ENCODE measurements around the gene TNS4.

The TNS4 gene

DNA sequence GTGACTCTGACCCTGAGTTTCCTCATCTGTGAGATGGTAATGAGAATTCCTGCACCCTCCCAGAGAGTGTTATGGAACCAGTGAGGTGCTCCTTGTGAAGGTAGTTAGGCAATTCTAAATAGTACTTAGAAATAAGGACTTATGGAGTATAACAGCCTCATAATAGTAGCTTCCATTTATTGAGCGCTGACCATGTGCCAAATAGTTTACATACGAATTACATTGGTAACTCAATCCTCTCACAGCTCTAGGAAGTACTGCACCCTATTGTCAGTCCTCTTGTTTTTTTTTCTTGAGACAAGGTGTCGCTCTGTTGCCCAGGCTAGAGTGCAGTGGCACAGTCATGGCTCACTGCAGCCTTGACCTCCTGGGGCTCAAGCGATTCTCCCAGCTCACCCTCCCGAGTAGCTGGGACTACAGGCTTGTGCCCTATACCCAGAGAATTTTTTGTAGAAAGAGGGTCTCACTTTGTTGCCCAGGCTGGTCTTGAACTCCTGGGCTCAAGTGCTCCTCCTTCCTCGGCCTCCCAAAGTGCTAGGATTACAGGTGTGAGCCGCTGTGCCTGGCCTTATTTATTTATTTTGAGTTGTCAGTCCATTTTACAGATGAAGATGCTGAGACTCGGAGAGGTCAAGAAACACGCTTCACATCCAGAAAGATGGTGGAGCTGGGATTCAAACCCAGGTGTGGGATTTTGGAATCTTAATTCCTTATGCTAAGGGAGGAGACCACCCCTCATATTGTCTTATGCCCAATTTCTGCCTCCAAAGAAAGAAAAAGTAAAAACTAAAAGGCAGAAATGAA, 2.9 kb downstream of the TNS4 start:
- no peak for TF ChIP-seq EGR1 (IDR thresholded peaks at IDR 0.05)
- TF ChIP-seq TEAD4 (IDR thresholded peaks at IDR 0.05), result no peak; the same call in 1 of the 2 replicates
- TF ChIP-seq TCF12 (IDR thresholded peaks at IDR 0.05; ENCODE audit: low read depth), result peak; percentile 87
- no peak for TF ChIP-seq CREB1 (IDR thresholded peaks at IDR 0.05; ENCODE audit: low read depth)
- peak; percentile 33; the same call in 1 of the 2 replicates for TF ChIP-seq RAD21 (IDR thresholded peaks at IDR 0.05; ENCODE audit: low read depth)
- no peak for TF ChIP-seq ZBTB7A (IDR thresholded peaks at IDR 0.05; ENCODE audit: low read depth)
- peak; percentile 72 for TF ChIP-seq NFIC (IDR thresholded peaks at IDR 0.05)
- peak; percentile 56; the same call in 1 of the 2 replicates for TF ChIP-seq FOXM1 (IDR thresholded peaks at IDR 0.05; ENCODE audit: borderline replicate concordance, low read depth)
- TF ChIP-seq, protein P1, sequence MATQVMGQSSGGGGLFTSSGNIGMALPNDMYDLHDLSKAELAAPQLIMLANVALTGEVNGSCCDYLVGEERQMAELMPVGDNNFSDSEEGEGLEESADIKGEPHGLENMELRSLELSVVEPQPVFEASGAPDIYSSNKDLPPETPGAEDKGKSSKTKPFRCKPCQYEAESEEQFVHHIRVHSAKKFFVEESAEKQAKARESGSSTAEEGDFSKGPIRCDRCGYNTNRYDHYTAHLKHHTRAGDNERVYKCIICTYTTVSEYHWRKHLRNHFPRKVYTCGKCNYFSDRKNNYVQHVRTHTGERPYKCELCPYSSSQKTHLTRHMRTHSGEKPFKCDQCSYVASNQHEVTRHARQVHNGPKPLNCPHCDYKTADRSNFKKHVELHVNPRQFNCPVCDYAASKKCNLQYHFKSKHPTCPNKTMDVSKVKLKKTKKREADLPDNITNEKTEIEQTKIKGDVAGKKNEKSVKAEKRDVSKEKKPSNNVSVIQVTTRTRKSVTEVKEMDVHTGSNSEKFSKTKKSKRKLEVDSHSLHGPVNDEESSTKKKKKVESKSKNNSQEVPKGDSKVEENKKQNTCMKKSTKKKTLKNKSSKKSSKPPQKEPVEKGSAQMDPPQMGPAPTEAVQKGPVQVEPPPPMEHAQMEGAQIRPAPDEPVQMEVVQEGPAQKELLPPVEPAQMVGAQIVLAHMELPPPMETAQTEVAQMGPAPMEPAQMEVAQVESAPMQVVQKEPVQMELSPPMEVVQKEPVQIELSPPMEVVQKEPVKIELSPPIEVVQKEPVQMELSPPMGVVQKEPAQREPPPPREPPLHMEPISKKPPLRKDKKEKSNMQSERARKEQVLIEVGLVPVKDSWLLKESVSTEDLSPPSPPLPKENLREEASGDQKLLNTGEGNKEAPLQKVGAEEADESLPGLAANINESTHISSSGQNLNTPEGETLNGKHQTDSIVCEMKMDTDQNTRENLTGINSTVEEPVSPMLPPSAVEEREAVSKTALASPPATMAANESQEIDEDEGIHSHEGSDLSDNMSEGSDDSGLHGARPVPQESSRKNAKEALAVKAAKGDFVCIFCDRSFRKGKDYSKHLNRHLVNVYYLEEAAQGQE (IDR thresholded peaks at IDR 0.05; ENCODE audit: low read depth), result no peak
- peak; percentile 74; the same call in 1 of the 2 replicates for TF ChIP-seq EP300 (IDR thresholded peaks at IDR 0.05; ENCODE audit: borderline replicate concordance)
- no peak for TF ChIP-seq YY1 (IDR thresholded peaks at IDR 0.05; ENCODE audit: low read depth)
- TF ChIP-seq, protein P2, sequence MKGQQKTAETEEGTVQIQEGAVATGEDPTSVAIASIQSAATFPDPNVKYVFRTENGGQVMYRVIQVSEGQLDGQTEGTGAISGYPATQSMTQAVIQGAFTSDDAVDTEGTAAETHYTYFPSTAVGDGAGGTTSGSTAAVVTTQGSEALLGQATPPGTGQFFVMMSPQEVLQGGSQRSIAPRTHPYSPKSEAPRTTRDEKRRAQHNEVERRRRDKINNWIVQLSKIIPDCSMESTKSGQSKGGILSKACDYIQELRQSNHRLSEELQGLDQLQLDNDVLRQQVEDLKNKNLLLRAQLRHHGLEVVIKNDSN (IDR thresholded peaks at IDR 0.05), result 0 out of 2 replicates have a peak, but pooled peaks have one; percentile 8
- peak; percentile 32; the same call in 1 of the 2 replicates for TF ChIP-seq MAX (IDR thresholded peaks at IDR 0.05)
- TF ChIP-seq TAF1 (IDR thresholded peaks at IDR 0.05; ENCODE audit: low read depth), result no peak
- peak; percentile 72; the same call in 1 of the 2 replicates for TF ChIP-seq CEBPB (IDR thresholded peaks at IDR 0.05)

DNA sequence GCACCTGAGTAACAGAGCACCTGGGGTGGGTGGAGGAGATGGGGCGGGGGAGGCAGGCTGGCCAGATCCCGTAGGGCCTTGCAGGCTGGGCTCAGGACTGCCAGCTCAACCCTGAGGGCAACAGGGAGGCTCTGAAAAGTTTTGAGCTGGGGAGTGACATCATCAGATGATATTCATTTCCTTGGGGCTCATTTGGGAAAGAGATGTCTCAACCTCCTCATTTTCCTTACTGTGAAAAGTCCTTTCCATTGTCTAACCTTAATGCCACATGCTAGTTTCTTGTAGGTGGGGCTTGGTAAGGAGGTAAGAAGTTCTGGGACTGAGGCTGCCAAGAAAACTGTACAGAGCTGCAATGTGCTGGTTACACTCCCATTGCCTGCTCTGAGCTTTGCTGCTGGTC, 3.7 kb downstream of the TNS4 start:
- TF ChIP-seq EP300 (IDR thresholded peaks at IDR 0.05; ENCODE audit: borderline replicate concordance) (no peak), TEAD4 (IDR thresholded peaks at IDR 0.05) (no peak), MAX (IDR thresholded peaks at IDR 0.05) (no peak; the same call in 1 of the 2 replicates), TAF1 (IDR thresholded peaks at IDR 0.05; ENCODE audit: low read depth) (no peak), ZBTB7A (IDR thresholded peaks at IDR 0.05; ENCODE audit: low read depth) (no peak), CREB1 (IDR thresholded peaks at IDR 0.05; ENCODE audit: low read depth) (no peak), NFIC (IDR thresholded peaks at IDR 0.05) (no peak), RAD21 (IDR thresholded peaks at IDR 0.05; ENCODE audit: low read depth) (no peak)
- TF ChIP-seq, protein P2 (IDR thresholded peaks at IDR 0.05), result no peak
- TF ChIP-seq, protein P1 (IDR thresholded peaks at IDR 0.05; ENCODE audit: low read depth), result no peak

- TF ChIP-seq MAX (IDR thresholded peaks at IDR 0.05) (no peak), ZBTB7A (IDR thresholded peaks at IDR 0.05; ENCODE audit: low read depth) (no peak), FOXM1 (IDR thresholded peaks at IDR 0.05; ENCODE audit: borderline replicate concordance, low read depth) (no peak), RAD21 (IDR thresholded peaks at IDR 0.05; ENCODE audit: low read depth) (no peak), TCF12 (IDR thresholded peaks at IDR 0.05; ENCODE audit: low read depth) (no peak)
- TF ChIP-seq, protein P1 (IDR thresholded peaks at IDR 0.05; ENCODE audit: low read depth), result no peak
- TF ChIP-seq, protein P2 (IDR thresholded peaks at IDR 0.05), result no peak
Measured at GRCh38 chr17:40496634-40497420, 4.6 kb downstream of the TNS4 start.
